Activated CD4-positive, CD25-positive, alpha-beta regulatory T cell treated with anti-CD3 and anti-CD28 coated beads, Interleukin-2, amount 50 U/mL, for 16 hours (primary cell): ENCODE data around the gene FBL.
"Not testable (repeated sequence)": the region's sequence is repeated elsewhere in the genome, so short reads cannot be mapped to it uniquely, and the experiment has no call there.

Source experiments
- DNase-seq: peaks from one replicate; pipeline ENCODE4 v3.0.0-alpha.2; 2020; ENCODE audit warnings: low read depth, low spot score

The FBL gene

GRCh38 chr19:39824143-39825092, 21.8 kb downstream of the FBL start:
- peak; percentile 80 for DNase-seq

GRCh38 chr19:39823686-39824085, 22.5 kb downstream of the FBL start:
- no peak for DNase-seq

- DNase-seq, result no peak
These were observed 25.5 kb downstream of the FBL start for GRCh38 chr19:39820696-39821095.

GRCh38 chr19:39819786-39820185, 26.4 kb downstream of the FBL start:
- DNase-seq, result no peak

GRCh38 chr19:39818626-39819097, 27.5 kb downstream of the FBL start:
- no peak for DNase-seq

- DNase-seq, result no peak
These were observed 28.2 kb downstream of the FBL start for GRCh38 chr19:39817888-39818561.

- no peak for DNase-seq
These were observed 29.7 kb downstream of the FBL start for GRCh38 chr19:39816287-39817048.

- no peak for DNase-seq
These were observed 31.6 kb downstream of the FBL start for GRCh38 chr19:39814595-39814994.

- DNase-seq, result not testable (repeated sequence)
These were observed 32.1 kb downstream of the FBL start for GRCh38 chr19:39814111-39814510.

- DNase-seq, result no peak
These were observed 32.8 kb downstream of the FBL start for GRCh38 chr19:39813264-39813993.

GRCh38 chr19:39811064-39811463, 35.1 kb downstream of the FBL start:
- no peak for DNase-seq

GRCh38 chr19:39810424-39810823, 35.8 kb downstream of the FBL start:
- DNase-seq, result no peak

GRCh38 chr19:39809368-39809767, 36.8 kb downstream of the FBL start:
- DNase-seq, result no peak

GRCh38 chr19:39808688-39809087, 37.5 kb downstream of the FBL start:
- not testable (repeated sequence) for DNase-seq

GRCh38 chr19:39807846-39808364, 38.3 kb downstream of the FBL start:
- no peak for DNase-seq

GRCh38 chr19:39805104-39805503, 41.1 kb downstream of the FBL start:
- DNase-seq, result no peak

- no peak for DNase-seq
These were observed 43.2 kb downstream of the FBL start for GRCh38 chr19:39802958-39803357.

- no peak for DNase-seq
These were observed 49.1 kb downstream of the FBL start for GRCh38 chr19:39797083-39797482.

- DNase-seq, result no peak
These were observed 50.1 kb downstream of the FBL start for GRCh38 chr19:39796000-39796498.

- DNase-seq, result no peak
These were observed 51.2 kb downstream of the FBL start for GRCh38 chr19:39795001-39795400.
